HepG2 (cell line): Measurements from ENCODE around the gene FOXR1. TPM values are rescaled to one million over a fixed set of nuclear protein-coding genes. Genes with fewer than 3 reads are reported as not detected.

Experiments used
- BORCS8-MEF2B ChIP-seq: sonication (generic); formaldehyde crosslinking; IDR thresholded peaks from 2 replicates; pipeline ENCODE4 v1.8.0; 2022; ENCODE audit warnings: mild to moderate bottlenecking, missing genetic modification reagents
- ELF3 ChIP-seq: IDR thresholded peaks from 2 replicates; pipeline ENCODE4 v1.6.1; 2016; ENCODE audit warnings: missing genetic modification reagents, missing compliant biosample characterization
- JUND ChIP-seq: sonication (generic); formaldehyde crosslinking; IDR thresholded peaks from 2 replicates; pipeline ENCODE4 v1.8.0; 2022; ENCODE audit warnings: mild to moderate bottlenecking, missing genetic modification reagents
- RXRA ChIP-seq: sonication (generic); formaldehyde crosslinking; IDR thresholded peaks from 2 replicates; pipeline ENCODE4 v1.5.1; 2020; ENCODE audit warnings: missing genetic modification reagents
- SMAD1 ChIP-seq: sonication (generic); formaldehyde crosslinking; IDR thresholded peaks from 2 replicates; pipeline ENCODE4 v1.4.0; 2020; ENCODE audit warnings: missing genetic modification reagents, low read depth, mild to moderate bottlenecking, borderline replicate concordance
- ZNF136 ChIP-seq: sonication (generic); formaldehyde crosslinking; IDR thresholded peaks from 2 replicates; pipeline ENCODE4 v1.8.1; 2022; ENCODE audit warnings: low read depth, mild to moderate bottlenecking, moderate library complexity, missing genetic modification reagents
- polyA plus RNA-seq, 8 experiments: library from polyadenylated mRNA; depleted of rRNA in 3 of 8; stranded (reverse) in 7 of 8; unstranded in 1 of 8; fragments of >200 nt; fragmentation: Illumina TruSeq in 4 of 8; extraction: Trizol in 4 of 8; gene quantifications; 2 replicates each; pipeline versions ENCODE4 v1.2.1 to v1.2.3, GENCODE V29; 2011 to 2016; ENCODE audit warnings: low read depth in 4 of 8, missing spikeins in 1 of 8, mixed read lengths in 1 of 8; ENCODE audit not compliant: insufficient read depth in 1 of 8
- total RNA-seq, 5 experiments: library from RNA; depleted of rRNA; stranded (reverse); fragments of >200 nt; fragmentation: Illumina TruSeq; extraction: Trizol; gene quantifications; 2 replicates each; pipeline ENCODE4 v1.2.3, GENCODE V29; 2016; ENCODE audit warnings: low read depth in 1 of 5
- TF ChIP-seq, protein P1 (sequence below): sonication (generic); formaldehyde crosslinking; IDR thresholded peaks from 2 replicates; pipeline ENCODE4 v1.5.0; 2020; ENCODE audit warnings: mild to moderate bottlenecking, missing genetic modification reagents
- TF ChIP-seq, protein P2 (sequence below): sonication (generic); formaldehyde crosslinking; IDR thresholded peaks from 2 replicates; pipeline ENCODE4 v1.4.0; 2020; ENCODE audit warnings: mild to moderate bottlenecking, missing genetic modification reagents
- TF ChIP-seq, protein P3 (sequence below): sonication (generic); formaldehyde crosslinking; IDR thresholded peaks from 2 replicates; pipeline ENCODE4 v1.8.0; 2022; ENCODE audit warnings: missing genetic modification reagents, mild to moderate bottlenecking, inconsistent platforms, borderline replicate concordance
- TF ChIP-seq, protein P4 (sequence below): sonication (generic); formaldehyde crosslinking; IDR thresholded peaks from 2 replicates; pipeline ENCODE4 v1.5.1; 2020; ENCODE audit warnings: missing genetic modification reagents, mild to moderate bottlenecking, borderline replicate concordance
- TF ChIP-seq, protein P5 (sequence below): sonication (generic); formaldehyde crosslinking; IDR thresholded peaks from 2 replicates; pipeline ENCODE4 v1.5.0; 2020; ENCODE audit warnings: mild to moderate bottlenecking, low read depth, missing genetic modification reagents, borderline replicate concordance
- TF ChIP-seq, protein P6 (sequence below), 2 experiments: sonication (generic) in 1 of 2; formaldehyde crosslinking in 1 of 2; IDR thresholded peaks; 2 replicates each; pipeline versions ENCODE4 v1.6.1 to v1.9.0; 2014 to 2022; ENCODE audit warnings: antibody characterized with exemption in 1 of 2, borderline replicate concordance in 1 of 2, inconsistent platforms in 1 of 2, low read depth in 1 of 2, missing genetic modification reagents in 1 of 2

The FOXR1 gene
- total and polyA plus RNA-seq, 2 of the 13 experiments (the other 11 are each of a cell fraction or from before 2014, with no cell fraction given), result not detected

DNA sequence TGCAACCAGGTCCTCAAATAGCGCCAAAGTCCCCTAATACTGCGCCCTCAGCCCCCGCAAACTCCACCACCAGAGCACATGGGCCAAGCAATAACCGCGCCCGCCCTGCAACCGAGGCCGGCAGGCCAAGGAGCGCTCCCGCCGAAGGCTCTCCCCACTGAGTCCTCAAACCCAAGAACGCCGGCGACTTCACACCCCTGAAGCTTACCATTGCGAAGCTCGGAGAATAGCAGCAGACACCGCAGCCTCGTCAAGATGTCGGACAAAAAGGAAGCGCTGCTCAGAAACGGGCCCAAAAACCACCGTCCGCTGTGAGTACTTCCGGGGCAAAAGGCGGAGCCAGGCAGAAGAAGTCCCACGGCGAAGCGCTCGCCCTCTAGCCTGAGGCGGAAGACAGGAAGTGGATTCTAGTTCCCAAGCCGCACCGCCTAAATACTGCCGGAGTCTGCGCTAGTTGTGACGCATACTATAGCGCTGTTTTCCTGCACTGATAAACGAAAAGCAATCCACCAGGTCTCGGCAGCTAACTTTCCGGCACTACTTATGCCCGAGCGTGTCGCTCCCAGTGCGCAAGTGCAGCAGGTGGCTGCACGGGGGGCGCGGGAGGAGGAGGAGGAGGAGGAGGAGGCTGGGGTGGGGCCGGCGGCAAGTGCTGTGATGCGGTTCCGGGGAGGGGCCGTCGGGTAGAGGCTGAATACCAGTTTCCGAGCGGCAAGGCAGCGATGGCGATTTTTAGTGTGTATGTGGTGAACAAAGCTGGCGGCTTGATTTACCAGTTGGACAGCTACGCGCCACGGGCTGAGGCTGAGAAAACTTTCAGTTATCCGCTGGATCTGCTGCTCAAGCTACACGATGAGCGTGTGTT, 46.7 kb downstream of the FOXR1 start, which contains the start of the genes RPS25 and TRAPPC4 (continued):
- TF ChIP-seq, protein P1, sequence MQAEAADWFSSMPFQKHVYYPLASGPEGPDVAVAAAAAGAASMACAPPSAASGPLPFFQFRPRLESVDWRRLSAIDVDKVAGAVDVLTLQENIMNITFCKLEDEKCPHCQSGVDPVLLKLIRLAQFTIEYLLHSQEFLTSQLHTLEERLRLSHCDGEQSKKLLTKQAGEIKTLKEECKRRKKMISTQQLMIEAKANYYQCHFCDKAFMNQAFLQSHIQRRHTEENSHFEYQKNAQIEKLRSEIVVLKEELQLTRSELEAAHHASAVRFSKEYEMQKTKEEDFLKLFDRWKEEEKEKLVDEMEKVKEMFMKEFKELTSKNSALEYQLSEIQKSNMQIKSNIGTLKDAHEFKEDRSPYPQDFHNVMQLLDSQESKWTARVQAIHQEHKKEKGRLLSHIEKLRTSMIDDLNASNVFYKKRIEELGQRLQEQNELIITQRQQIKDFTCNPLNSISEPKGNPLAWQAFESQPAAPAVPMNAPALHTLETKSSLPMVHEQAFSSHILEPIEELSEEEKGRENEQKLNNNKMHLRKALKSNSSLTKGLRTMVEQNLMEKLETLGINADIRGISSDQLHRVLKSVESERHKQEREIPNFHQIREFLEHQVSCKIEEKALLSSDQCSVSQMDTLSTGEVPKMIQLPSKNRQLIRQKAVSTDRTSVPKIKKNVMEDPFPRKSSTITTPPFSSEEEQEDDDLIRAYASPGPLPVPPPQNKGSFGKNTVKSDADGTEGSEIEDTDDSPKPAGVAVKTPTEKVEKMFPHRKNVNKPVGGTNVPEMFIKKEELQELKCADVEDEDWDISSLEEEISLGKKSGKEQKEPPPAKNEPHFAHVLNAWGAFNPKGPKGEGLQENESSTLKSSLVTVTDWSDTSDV (CRISPR knock-in tag), result no peak
- TF ChIP-seq BORCS8-MEF2B (CRISPR knock-in tag) (peak; percentile 37), SMAD1 (peak; percentile 78; the same call in 1 of the 2 replicates), JUND (CRISPR knock-in tag) (no peak), ZNF136 (CRISPR knock-in tag) (peak; percentile 69; the same call in 1 of the 2 replicates), RXRA (CRISPR knock-in tag) (0 out of 2 replicates have a peak, but pooled peaks have one; percentile 37), ELF3 (peak; percentile 85)
- TF ChIP-seq, protein P2, sequence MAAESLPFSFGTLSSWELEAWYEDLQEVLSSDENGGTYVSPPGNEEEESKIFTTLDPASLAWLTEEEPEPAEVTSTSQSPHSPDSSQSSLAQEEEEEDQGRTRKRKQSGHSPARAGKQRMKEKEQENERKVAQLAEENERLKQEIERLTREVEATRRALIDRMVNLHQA (CRISPR knock-in tag), result no peak
- TF ChIP-seq, protein P3, sequence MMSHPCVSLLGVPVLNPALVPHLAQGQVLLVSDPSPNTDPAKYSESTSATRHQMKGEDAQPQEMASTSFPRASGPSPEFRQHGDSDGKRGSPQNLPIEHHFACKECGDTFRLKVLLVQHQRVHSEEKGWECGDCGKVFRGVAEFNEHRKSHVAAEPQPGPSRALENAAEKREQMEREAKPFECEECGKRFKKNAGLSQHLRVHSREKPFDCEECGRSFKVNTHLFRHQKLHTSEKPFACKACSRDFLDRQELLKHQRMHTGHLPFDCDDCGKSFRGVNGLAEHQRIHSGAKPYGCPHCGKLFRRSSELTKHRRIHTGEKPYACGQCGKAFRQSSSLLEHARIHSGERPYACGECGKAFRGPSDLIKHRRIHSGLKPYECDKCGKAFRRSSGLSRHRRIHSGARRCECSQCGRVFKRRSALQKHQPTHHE (CRISPR knock-in tag), result peak; percentile 93
- TF ChIP-seq, protein P4, sequence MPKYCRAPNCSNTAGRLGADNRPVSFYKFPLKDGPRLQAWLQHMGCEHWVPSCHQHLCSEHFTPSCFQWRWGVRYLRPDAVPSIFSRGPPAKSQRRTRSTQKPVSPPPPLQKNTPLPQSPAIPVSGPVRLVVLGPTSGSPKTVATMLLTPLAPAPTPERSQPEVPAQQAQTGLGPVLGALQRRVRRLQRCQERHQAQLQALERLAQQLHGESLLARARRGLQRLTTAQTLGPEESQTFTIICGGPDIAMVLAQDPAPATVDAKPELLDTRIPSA (CRISPR knock-in tag), result no peak
- TF ChIP-seq, protein P5, sequence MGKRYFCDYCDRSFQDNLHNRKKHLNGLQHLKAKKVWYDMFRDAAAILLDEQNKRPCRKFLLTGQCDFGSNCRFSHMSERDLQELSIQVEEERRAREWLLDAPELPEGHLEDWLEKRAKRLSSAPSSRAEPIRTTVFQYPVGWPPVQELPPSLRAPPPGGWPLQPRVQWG, result no peak
- TF ChIP-seq, protein P6, sequence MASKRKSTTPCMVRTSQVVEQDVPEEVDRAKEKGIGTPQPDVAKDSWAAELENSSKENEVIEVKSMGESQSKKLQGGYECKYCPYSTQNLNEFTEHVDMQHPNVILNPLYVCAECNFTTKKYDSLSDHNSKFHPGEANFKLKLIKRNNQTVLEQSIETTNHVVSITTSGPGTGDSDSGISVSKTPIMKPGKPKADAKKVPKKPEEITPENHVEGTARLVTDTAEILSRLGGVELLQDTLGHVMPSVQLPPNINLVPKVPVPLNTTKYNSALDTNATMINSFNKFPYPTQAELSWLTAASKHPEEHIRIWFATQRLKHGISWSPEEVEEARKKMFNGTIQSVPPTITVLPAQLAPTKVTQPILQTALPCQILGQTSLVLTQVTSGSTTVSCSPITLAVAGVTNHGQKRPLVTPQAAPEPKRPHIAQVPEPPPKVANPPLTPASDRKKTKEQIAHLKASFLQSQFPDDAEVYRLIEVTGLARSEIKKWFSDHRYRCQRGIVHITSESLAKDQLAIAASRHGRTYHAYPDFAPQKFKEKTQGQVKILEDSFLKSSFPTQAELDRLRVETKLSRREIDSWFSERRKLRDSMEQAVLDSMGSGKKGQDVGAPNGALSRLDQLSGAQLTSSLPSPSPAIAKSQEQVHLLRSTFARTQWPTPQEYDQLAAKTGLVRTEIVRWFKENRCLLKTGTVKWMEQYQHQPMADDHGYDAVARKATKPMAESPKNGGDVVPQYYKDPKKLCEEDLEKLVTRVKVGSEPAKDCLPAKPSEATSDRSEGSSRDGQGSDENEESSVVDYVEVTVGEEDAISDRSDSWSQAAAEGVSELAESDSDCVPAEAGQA (IDR thresholded peaks at IDR 0.05; ENCODE audit: low read depth), result peak; percentile 90
- TF ChIP-seq, protein P6 (CRISPR knock-in tag; IDR thresholded peaks at IDR 0.05; ENCODE audit: borderline replicate concordance), result peak; percentile 80; the same call in 1 of the 2 replicates
